Measurements from ENCODE around the gene ZNF385D. TPM values are rescaled to one million over a fixed set of nuclear protein-coding genes. Genes with fewer than 3 reads are reported as not detected.

The ZNF385D gene
- polyA plus RNA-seq, 1 of the 3 experiments (the other 2 are of a cell fraction) = 1.8 TPM

DNA sequence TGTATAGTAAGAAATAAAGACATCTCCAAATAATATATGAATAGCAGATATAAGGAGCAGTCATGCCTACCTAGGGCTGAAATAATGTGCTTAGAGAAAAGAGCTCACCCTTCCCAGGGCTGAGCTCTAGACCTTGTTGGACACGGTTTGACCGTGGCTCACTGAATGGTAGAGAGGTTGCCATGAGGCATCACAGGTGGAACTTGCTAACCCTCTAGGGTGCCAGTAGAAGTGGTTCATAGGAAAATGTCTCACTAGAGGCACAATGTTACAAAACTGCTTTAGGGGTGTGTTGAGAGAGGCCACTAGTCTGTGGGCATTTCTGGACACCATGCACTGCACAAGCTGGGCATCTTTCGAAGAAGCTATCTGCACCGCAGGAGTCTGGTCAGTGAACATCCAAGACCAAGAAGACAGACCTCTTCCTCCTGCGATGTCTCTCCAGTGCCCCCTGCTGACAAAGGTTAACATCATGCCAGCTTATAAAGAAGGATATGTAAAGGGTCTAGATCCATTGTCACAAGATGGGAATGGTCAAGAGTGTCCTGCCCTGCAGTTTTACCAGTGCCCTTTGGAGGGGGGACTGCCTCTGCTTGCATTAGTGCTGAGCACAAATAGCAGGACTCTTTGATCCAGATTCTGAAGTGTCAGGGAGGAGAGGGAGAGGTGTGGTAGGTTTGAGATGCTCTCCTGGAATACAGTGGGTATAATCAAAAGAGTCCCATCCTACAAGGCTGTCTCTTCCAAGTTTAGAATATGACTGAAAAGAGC, 266.8 kb downstream of the ZNF385D start:
- Histone ChIP-seq H3K27me3 (ENCODE audit: insufficient read depth) (no peaks in the 10 kb centered on the region), H3K79me2 (ENCODE audit: insufficient read depth) (no peaks in the 10 kb centered on the region), H3K9ac (no peak overlapping the region), H3K9me2 (no peaks in the 10 kb centered on the region), H4K20me1 (ENCODE audit: insufficient read depth) (no peaks in the 10 kb centered on the region), H2AFZ (ENCODE audit: low read depth) (no peak overlapping the region), H3K4me2 (no peak overlapping the region), H3K4me3 (ENCODE audit: low read depth in 2 of 2, low read length in 1 of 2) (no peak overlapping the region), H3K9me3 (no peaks in the 10 kb centered on the region), H3K4me1 (ENCODE audit: control insufficient read depth in 1 of 2, insufficient read depth in 2 of 2, low read depth in 1 of 2, low read length in 1 of 2) (peaks cover 0 to 3% of the 10 kb centered on the region in 2 experiments; a peak in 1 of 4 replicates), H3K27ac (ENCODE audit: low read depth in 2 of 2, low read length in 1 of 2) (no peak overlapping the region), H3F3A (replicated peaks; ENCODE audit: insufficient read depth) (no peaks in the 10 kb centered on the region), H3K36me3 (replicated peaks in 1 of 2; ENCODE audit: control insufficient read depth in 1 of 2, insufficient read depth in 2 of 2, low read length in 1 of 2) (no peaks in the 10 kb centered on the region)
- TF ChIP-seq RAD21 (IDR thresholded peaks at IDR 0.05; ENCODE audit: low read length) (peak; percentile 92), SMC3 (IDR thresholded peaks at IDR 0.05; ENCODE audit: low read depth, low read length) (peak; percentile 86), RCOR1 (IDR thresholded peaks at IDR 0.05; ENCODE audit: low read length) (no peak), REST (IDR thresholded peaks at IDR 0.05; ENCODE audit: low read depth, low read length) (no peak)
- TF ChIP-seq, protein P1, sequence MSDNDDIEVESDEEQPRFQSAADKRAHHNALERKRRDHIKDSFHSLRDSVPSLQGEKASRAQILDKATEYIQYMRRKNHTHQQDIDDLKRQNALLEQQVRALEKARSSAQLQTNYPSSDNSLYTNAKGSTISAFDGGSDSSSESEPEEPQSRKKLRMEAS (IDR thresholded peaks at IDR 0.05; ENCODE audit: low read depth) = no peak
- TF ChIP-seq, protein P2, sequence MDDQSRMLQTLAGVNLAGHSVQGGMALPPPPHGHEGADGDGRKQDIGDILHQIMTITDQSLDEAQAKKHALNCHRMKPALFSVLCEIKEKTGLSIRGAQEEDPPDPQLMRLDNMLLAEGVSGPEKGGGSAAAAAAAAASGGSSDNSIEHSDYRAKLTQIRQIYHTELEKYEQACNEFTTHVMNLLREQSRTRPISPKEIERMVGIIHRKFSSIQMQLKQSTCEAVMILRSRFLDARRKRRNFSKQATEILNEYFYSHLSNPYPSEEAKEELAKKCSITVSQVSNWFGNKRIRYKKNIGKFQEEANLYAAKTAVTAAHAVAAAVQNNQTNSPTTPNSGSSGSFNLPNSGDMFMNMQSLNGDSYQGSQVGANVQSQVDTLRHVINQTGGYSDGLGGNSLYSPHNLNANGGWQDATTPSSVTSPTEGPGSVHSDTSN (IDR thresholded peaks at IDR 0.05) = no peak
- TF ChIP-seq, protein P3, sequence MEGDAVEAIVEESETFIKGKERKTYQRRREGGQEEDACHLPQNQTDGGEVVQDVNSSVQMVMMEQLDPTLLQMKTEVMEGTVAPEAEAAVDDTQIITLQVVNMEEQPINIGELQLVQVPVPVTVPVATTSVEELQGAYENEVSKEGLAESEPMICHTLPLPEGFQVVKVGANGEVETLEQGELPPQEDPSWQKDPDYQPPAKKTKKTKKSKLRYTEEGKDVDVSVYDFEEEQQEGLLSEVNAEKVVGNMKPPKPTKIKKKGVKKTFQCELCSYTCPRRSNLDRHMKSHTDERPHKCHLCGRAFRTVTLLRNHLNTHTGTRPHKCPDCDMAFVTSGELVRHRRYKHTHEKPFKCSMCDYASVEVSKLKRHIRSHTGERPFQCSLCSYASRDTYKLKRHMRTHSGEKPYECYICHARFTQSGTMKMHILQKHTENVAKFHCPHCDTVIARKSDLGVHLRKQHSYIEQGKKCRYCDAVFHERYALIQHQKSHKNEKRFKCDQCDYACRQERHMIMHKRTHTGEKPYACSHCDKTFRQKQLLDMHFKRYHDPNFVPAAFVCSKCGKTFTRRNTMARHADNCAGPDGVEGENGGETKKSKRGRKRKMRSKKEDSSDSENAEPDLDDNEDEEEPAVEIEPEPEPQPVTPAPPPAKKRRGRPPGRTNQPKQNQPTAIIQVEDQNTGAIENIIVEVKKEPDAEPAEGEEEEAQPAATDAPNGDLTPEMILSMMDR (IDR thresholded peaks at IDR 0.05) = peak; percentile 73
- 73% methylated on average over 3 of the region's 5 CpGs for WGBS (ENCODE audit: low lambda C conversion rate)
- POLR2A ChIA-PET = no interaction called here
- CTCF ChIA-PET = interaction anchor here (0.7 to 2.2 kb wide), 15 partner anchors 8 to 1142 kb away, joined by 3 to 11 read pairs (median 3); no protein-coding TSS in a partner anchor
- peak; percentile 22 for DNase-seq

DNA sequence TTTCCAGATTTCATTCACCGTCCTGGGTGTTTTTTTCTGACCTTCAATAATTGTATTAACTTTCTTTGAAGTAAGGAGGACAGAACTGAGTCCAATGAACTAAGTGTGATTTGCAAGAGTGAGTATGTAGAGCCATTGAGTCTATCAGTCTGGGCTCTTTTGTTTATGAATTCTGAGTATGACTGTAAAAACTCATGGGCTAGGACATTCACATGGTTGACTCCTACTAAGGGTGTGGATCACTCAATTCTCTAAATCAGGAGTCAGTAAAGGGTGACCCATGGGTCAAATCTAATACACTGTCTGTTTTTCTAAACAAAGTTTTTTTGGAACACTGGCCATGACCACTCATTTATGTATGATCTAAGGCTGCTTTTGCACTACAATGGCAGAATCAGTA, 269.0 kb downstream of the ZNF385D start:
- H3K36me3 ChIP-seq (replicated peaks in 1 of 2; ENCODE audit: control insufficient read depth in 1 of 2, insufficient read depth in 2 of 2, low read length in 1 of 2) = no peaks in the 10 kb centered on the region
- no peak for DNase-seq
- H4K20me1 ChIP-seq (ENCODE audit: insufficient read depth) = no peaks in the 10 kb centered on the region
- no peak overlapping the region for H3K4me3 ChIP-seq (ENCODE audit: low read depth in 2 of 2, low read length in 1 of 2)
- H3K27ac ChIP-seq (ENCODE audit: low read depth in 2 of 2, low read length in 1 of 2) = no peak overlapping the region
- ChIA-PET POLR2A (no interaction called here), CTCF (interaction anchor here (1.0 kb wide), 1 partner anchor 1135 kb away, joined by 3 read pairs; no protein-coding TSS in a partner anchor)
- no peak overlapping the region for H3K4me2 ChIP-seq
- H3K27me3 ChIP-seq (ENCODE audit: insufficient read depth) = no peaks in the 10 kb centered on the region
- no peak for TF ChIP-seq MXI1 (IDR thresholded peaks at IDR 0.05; ENCODE audit: low read depth, low read length)
- H2AFZ ChIP-seq (ENCODE audit: low read depth) = no peak overlapping the region
- no peaks in the 10 kb centered on the region for H3K9me2 ChIP-seq
- H3K9ac ChIP-seq = no peak overlapping the region
- no peaks in the 10 kb centered on the region for H3K9me3 ChIP-seq
- H3K79me2 ChIP-seq (ENCODE audit: insufficient read depth) = no peaks in the 10 kb centered on the region
- peaks cover 0 to 3% of the 10 kb centered on the region in 2 experiments; a peak in 1 of 4 replicates for H3K4me1 ChIP-seq (ENCODE audit: control insufficient read depth in 1 of 2, insufficient read depth in 2 of 2, low read depth in 1 of 2, low read length in 1 of 2)
- WGBS (ENCODE audit: low lambda C conversion rate) = 71% methylated on average over 1 of the region's 1 CpG
- H3F3A ChIP-seq (replicated peaks; ENCODE audit: insufficient read depth) = no peaks in the 10 kb centered on the region

Measured in SK-N-SH (cell line).